ENCODE measurements around the gene WNT7B. TPM values are rescaled to one million over a fixed set of nuclear protein-coding genes. Genes with fewer than 3 reads are reported as not detected.

WNT7B gene
- polyA plus RNA-seq, 1 experiment, result not detected

DNA sequence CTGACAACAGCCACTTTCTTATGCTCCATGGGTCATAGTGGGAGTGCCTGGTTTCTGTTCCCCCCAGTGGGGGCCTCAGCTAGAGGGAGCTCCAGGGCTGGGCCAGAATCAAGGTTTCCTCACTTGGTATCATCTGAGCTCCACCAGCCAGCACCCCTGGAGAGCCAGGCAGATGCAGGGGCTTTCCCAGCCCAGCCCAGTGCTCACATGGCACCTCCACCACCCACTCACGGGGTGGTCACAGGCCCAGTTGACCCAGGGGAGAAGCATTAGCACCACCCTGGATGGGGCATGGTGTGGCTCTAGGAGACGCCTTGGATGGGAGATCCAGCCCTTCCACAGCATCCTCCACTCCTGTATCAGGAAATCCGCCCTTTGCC lies 24.1 kb upstream of the WNT7B start:
- TF ChIP-seq, protein P1, sequence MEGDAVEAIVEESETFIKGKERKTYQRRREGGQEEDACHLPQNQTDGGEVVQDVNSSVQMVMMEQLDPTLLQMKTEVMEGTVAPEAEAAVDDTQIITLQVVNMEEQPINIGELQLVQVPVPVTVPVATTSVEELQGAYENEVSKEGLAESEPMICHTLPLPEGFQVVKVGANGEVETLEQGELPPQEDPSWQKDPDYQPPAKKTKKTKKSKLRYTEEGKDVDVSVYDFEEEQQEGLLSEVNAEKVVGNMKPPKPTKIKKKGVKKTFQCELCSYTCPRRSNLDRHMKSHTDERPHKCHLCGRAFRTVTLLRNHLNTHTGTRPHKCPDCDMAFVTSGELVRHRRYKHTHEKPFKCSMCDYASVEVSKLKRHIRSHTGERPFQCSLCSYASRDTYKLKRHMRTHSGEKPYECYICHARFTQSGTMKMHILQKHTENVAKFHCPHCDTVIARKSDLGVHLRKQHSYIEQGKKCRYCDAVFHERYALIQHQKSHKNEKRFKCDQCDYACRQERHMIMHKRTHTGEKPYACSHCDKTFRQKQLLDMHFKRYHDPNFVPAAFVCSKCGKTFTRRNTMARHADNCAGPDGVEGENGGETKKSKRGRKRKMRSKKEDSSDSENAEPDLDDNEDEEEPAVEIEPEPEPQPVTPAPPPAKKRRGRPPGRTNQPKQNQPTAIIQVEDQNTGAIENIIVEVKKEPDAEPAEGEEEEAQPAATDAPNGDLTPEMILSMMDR (IDR thresholded peaks at IDR 0.05; ENCODE audit: insufficient read depth, low read depth, low read length), result peak; percentile 28
- CTCF ChIA-PET, result interaction anchor here (0.5 to 10.6 kb wide), 9 partner anchors 8 to 267 kb away, joined by 3 to 160 read pairs (median 3); partner anchors contain the start of gene TTC38
- H3K36me3 ChIP-seq (ENCODE audit: control insufficient read depth, insufficient read depth, low read length), result no peaks in the 10 kb centered on the region
- POLR2A ChIA-PET, result interaction anchor here (0.6 kb wide), 1 partner anchor 169 kb away, joined by 4 read pairs; no protein-coding TSS in a partner anchor
- H3K4me3 ChIP-seq (ENCODE audit: low read depth, low read length), result no peak overlapping the region
- no peak for DNase-seq (ENCODE audit: low read depth)
- H3K27me3 ChIP-seq (ENCODE audit: control insufficient read depth, insufficient read depth, low read length), result no peaks in the 10 kb centered on the region

DNA sequence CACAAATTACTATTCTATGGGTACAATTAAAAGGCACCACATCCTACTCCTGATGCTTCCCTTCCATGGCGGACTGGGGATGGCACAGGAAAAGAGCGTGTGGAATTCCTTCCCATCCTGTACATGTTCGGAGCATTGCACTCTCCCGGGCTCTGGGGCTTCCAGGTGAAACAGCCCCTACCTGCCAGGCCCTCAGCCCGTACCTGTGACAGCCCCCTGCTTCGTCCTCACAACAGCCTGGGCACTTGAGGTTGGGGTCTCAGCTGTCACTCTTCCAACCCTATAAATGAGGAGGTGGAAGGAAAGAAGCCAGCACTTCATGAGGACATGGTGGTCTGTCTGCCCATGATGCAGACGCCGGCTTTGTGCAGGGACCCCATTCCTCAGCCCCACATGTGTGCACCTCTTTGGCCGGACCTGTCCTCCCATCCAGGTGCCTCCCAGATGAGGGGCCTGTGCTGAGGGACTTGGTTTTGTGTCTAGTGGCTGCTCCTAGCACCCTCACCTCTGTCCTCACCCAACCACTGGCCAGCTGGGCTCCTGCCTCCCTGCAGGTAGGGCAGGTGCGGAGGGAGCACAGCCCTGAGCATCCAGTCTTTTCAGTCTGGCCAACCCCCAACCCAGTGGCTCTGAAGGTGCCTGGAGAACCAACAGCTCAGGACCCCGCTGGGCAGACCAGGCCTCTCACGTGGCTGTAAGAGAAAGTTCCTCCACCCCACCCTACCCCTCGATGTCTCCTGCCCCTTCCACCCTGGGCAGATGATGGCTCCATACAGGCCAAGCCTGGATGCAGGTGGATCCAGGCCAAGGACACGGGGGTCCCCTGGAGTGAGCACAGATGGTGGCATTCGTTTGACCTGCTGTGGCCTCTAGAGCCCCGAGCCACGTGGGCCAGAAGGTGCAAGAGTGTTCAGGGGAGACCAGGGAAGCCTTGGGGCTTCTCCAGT lies 23.4 kb upstream of the WNT7B start:
- CTCF ChIA-PET, result interaction anchor here (0.5 to 10.6 kb wide), 7 partner anchors 8 to 267 kb away, joined by 3 to 160 read pairs (median 3); partner anchors contain the start of gene TTC38
- POLR2A ChIA-PET, result no interaction called here
- no peak for DNase-seq (ENCODE audit: low read depth)
- no peaks in the 10 kb centered on the region for H3K27me3 ChIP-seq (ENCODE audit: control insufficient read depth, insufficient read depth, low read length)
- H3K4me3 ChIP-seq (ENCODE audit: low read depth, low read length), result no peak overlapping the region
- H3K36me3 ChIP-seq (ENCODE audit: control insufficient read depth, insufficient read depth, low read length), result no peaks in the 10 kb centered on the region
- TF ChIP-seq, protein P1 (IDR thresholded peaks at IDR 0.05; ENCODE audit: insufficient read depth, low read depth, low read length), result no peak

DNA sequence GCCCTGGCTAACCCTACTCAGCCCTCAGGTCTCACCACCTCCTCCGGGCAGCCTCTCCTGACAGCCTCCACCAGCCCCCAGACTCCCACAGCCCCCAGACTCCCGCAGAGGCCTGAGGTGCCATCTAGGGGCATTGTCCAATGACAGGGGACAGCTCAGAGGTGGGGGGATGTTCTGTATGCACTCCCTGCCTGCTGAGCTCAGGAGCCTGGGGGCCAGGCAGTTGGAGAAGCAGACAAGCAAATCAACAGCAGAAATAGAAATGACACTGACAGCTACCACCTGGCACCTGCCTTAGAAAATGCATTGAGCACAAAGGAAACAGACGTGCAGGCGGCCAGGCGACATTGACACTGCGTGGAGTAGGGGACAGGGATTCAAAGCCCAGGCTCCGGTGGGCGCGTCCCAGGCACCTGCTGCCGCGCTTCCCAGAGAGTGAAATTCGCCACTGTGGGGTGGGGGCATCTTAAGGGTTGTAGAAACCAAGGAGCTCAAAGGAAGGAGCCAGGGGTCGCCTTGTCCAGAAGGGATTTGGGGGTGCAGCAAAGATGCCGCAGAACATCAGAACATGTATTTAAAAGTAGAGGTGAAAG lies 22.5 kb upstream of the WNT7B start:
- CTCF ChIA-PET, result interaction anchor here (10.6 kb wide), 1 partner anchor 119 kb away, joined by 160 read pairs; no protein-coding TSS in a partner anchor
- no peaks in the 10 kb centered on the region for H3K36me3 ChIP-seq (ENCODE audit: control insufficient read depth, insufficient read depth, low read length)
- DNase-seq (ENCODE audit: low read depth), result no peak

DNA sequence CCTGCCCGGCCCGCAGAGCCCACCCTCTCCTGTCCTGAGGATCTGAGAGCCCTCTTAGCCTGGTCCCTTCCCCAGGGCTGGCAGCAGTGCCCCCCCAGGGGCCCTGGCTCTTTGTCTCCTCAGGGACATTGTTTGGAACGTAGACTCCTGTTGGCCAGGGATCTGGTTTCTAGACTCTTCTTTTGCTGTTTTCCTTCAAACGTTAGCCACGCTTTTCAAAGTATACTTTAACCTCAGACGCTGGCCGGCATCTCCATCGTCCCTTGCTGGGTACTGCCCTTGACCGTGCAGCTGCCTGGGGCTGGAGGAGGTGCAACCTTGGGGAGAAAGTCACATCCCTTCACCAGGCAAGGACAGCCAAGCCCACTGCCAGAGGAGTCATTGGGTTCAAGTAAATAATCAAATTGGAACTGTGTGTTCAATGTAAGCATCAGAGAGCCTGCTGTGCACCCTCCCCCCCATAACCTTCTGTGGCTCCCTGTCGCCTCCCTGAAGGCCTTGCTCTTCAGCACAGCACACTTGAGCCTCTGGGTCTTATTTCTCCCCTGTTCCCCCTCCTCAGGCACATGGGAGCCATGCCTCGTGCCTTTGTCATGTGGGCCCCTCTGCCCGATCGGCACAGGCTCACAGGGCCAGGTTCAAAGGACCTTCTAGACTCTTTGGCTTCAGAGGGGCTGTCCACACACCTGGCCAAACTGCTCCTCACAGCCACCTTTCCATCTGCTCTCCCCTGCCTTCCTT lies 21.8 kb upstream of the WNT7B start:
- Histone ChIP-seq H3K36me3 (ENCODE audit: control insufficient read depth, insufficient read depth, low read length) (no peaks in the 10 kb centered on the region), H3K27me3 (ENCODE audit: control insufficient read depth, insufficient read depth, low read length) (no peaks in the 10 kb centered on the region), H3K4me3 (ENCODE audit: low read depth, low read length) (no peak overlapping the region)
- TF ChIP-seq, protein P1 (IDR thresholded peaks at IDR 0.05; ENCODE audit: insufficient read depth, low read depth, low read length), result no peak
- ChIA-PET POLR2A (no interaction called here), CTCF (interaction anchor here (1.1 to 10.6 kb wide), 6 partner anchors 8 to 316 kb away, joined by 3 to 160 read pairs (median 8); no protein-coding TSS in a partner anchor)
- DNase-seq (ENCODE audit: low read depth), result no peak

More for the DNA sequence above, 22.5 kb upstream of the WNT7B start:
- Histone ChIP-seq H3K4me3 (ENCODE audit: low read depth, low read length) (no peak overlapping the region), H3K27me3 (ENCODE audit: control insufficient read depth, insufficient read depth, low read length) (no peaks in the 10 kb centered on the region)
- POLR2A ChIA-PET, result no interaction called here
- TF ChIP-seq, protein P1 (IDR thresholded peaks at IDR 0.05; ENCODE audit: insufficient read depth, low read depth, low read length), result no peak
